DOHH2 (cell line): ENCODE data around the gene FGF3.

Source experiments
- H3F3A ChIP-seq: fragments of 200-600 bp; sonication (generic), shearing (Covaris generic); 2 replicates; pipeline ENCODE4 v1.6.0; 2016; ENCODE audit warnings: antibody characterized with exemption, mild to moderate bottlenecking; ENCODE audit not compliant: control insufficient read depth, insufficient read depth
- H3K27ac ChIP-seq: fragments of 200-600 bp; sonication (generic); 2 replicates; pipeline ENCODE4 v1.5.1; 2014; ENCODE audit warnings: low read depth, mild to moderate bottlenecking, low read length, moderate library complexity
- H3K27me3 ChIP-seq: fragments of 200-600 bp; sonication (generic); 2 replicates; pipeline ENCODE4 v1.6.1; 2014; ENCODE audit warnings: mild to moderate bottlenecking, low read length, mixed read lengths; ENCODE audit not compliant: control insufficient read depth
- H3K36me3 ChIP-seq: fragments of 200-600 bp; sonication (generic); 2 replicates; pipeline ENCODE4 v1.6.1; 2014; ENCODE audit warnings: mild to moderate bottlenecking, low read length, moderate library complexity, mixed read lengths; ENCODE audit not compliant: control insufficient read depth
- H3K4me1 ChIP-seq: fragments of 200-600 bp; sonication (generic); 2 replicates; pipeline ENCODE4 v1.6.1; 2014; ENCODE audit warnings: mild to moderate bottlenecking, low read length, mixed read lengths; ENCODE audit not compliant: control insufficient read depth
- H3K4me2 ChIP-seq: fragments of 200-600 bp; sonication (generic); 2 replicates; pipeline ENCODE4 v1.6.0; 2014; ENCODE audit warnings: mild to moderate bottlenecking, low read length, moderate library complexity
- H3K4me3 ChIP-seq: fragments of 200-600 bp; sonication (generic); 2 replicates; pipeline ENCODE4 v1.5.1; 2014; ENCODE audit warnings: mild to moderate bottlenecking, low read length, mixed read lengths
- H3K79me2 ChIP-seq: fragments of 200-600 bp; sonication (generic); 2 replicates; pipeline ENCODE4 v1.6.1; 2014; ENCODE audit warnings: mild to moderate bottlenecking, low read length, mixed read lengths; ENCODE audit not compliant: control insufficient read depth
- H3K9me2 ChIP-seq: fragments of 200-600 bp; sonication (generic); replicated peaks from 2 replicates; pipeline ENCODE4 v1.6.1; 2014; ENCODE audit warnings: mild to moderate bottlenecking, low read length, mixed read lengths; ENCODE audit not compliant: control insufficient read depth
- H3K9me3 ChIP-seq: fragments of 200-600 bp; sonication (generic); 2 replicates; pipeline ENCODE4 v1.6.1; 2014; ENCODE audit warnings: antibody characterized with exemption, low read length, mixed read lengths; ENCODE audit not compliant: control insufficient read depth, insufficient read depth
- H4K20me1 ChIP-seq: fragments of 200-600 bp; sonication (generic); 2 replicates; pipeline ENCODE4 v1.6.0; 2014; ENCODE audit warnings: low read depth, mild to moderate bottlenecking, antibody characterized with exemption, low read length, moderate library complexity; ENCODE audit not compliant: control insufficient read depth, insufficient read depth
- EZH2phosphoT487 ChIP-seq: fragments of 200-600 bp; sonication (generic); IDR thresholded peaks from 2 replicates; pipeline ENCODE4 v1.6.1; 2017; ENCODE audit warnings: borderline replicate concordance, mild to moderate bottlenecking, antibody characterized with exemption, low read length, moderate library complexity, mixed read lengths
- TF ChIP-seq, protein P1 (sequence below): fragments of 200-600 bp; sonication (generic); IDR thresholded peaks from one replicate; pipeline ENCODE4 v1.5.1; 2014; ENCODE audit warnings: antibody characterized with exemption, mild to moderate bottlenecking, low read depth, low read length; ENCODE audit not compliant: poor library complexity, severe bottlenecking

Gene FGF3

DNA sequence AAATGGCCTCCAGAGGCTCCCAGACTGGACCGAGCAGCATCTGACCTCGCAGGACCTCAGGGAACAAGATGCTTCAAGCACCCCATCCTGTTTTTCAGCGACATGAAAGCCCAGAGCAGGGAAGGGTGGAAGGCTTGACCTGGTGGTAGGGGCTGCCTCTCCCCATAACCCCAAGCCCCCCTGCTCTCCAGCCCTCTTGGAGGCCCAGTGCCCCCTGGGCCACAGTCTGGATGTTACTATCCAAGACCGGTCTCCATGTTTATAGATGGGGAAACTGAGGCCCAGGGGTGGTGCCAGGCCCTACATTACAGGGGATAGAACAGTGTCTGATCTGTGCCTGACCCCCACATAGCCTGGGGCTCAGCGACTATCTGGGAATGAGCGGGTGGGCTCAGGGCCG, 7.0 kb downstream of the FGF3 start:
- H3K27me3 ChIP-seq: no peaks in the 10 kb centered on the region
- H3K9me3 ChIP-seq: no peaks in the 10 kb centered on the region
- H3K27ac ChIP-seq: no peak overlapping the region
- no peaks in the 10 kb centered on the region for H3K9me2 ChIP-seq
- no peaks in the 10 kb centered on the region for H3K36me3 ChIP-seq
- H3K4me3 ChIP-seq: no peak overlapping the region
- H3F3A ChIP-seq: no peaks in the 10 kb centered on the region
- TF ChIP-seq, protein P1, sequence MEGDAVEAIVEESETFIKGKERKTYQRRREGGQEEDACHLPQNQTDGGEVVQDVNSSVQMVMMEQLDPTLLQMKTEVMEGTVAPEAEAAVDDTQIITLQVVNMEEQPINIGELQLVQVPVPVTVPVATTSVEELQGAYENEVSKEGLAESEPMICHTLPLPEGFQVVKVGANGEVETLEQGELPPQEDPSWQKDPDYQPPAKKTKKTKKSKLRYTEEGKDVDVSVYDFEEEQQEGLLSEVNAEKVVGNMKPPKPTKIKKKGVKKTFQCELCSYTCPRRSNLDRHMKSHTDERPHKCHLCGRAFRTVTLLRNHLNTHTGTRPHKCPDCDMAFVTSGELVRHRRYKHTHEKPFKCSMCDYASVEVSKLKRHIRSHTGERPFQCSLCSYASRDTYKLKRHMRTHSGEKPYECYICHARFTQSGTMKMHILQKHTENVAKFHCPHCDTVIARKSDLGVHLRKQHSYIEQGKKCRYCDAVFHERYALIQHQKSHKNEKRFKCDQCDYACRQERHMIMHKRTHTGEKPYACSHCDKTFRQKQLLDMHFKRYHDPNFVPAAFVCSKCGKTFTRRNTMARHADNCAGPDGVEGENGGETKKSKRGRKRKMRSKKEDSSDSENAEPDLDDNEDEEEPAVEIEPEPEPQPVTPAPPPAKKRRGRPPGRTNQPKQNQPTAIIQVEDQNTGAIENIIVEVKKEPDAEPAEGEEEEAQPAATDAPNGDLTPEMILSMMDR: no peak
- TF ChIP-seq EZH2phosphoT487: no peak
- H4K20me1 ChIP-seq: no peaks in the 10 kb centered on the region
- H3K4me1 ChIP-seq: no peaks in the 10 kb centered on the region
- H3K79me2 ChIP-seq: no peaks in the 10 kb centered on the region
- H3K4me2 ChIP-seq: no peak overlapping the region

DNA sequence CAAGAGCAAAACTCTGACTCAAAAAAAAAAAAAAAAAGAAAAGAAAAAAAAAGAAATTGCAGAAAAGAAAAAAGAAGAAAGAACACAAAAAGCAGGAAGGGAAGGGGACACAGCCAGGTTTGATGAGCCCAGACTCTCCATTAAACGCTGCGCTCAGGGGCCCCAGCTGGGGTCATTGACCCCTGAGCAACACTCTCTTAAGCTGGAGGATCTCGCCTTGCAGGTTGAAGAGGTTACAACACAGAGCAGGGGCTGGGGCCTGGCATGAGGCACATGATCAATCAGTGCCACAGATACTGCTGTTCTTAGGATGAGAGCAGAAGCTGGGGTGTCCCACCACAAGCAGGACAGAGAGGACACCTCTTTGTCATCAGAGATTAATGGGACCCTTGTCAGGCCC, 7.8 kb downstream of the FGF3 start:
- no peaks in the 10 kb centered on the region for H3F3A ChIP-seq
- TF ChIP-seq EZH2phosphoT487: no peak
- TF ChIP-seq, protein P1: no peak
- no peak overlapping the region for H3K4me3 ChIP-seq
- H3K9me2 ChIP-seq: no peaks in the 10 kb centered on the region
- H3K4me2 ChIP-seq: no peak overlapping the region
- no peaks in the 10 kb centered on the region for H3K27me3 ChIP-seq
- no peaks in the 10 kb centered on the region for H3K36me3 ChIP-seq
- no peaks in the 10 kb centered on the region for H4K20me1 ChIP-seq
- no peak overlapping the region for H3K27ac ChIP-seq
- no peaks in the 10 kb centered on the region for H3K4me1 ChIP-seq
- H3K79me2 ChIP-seq: no peaks in the 10 kb centered on the region
- H3K9me3 ChIP-seq: no peaks in the 10 kb centered on the region

DNA sequence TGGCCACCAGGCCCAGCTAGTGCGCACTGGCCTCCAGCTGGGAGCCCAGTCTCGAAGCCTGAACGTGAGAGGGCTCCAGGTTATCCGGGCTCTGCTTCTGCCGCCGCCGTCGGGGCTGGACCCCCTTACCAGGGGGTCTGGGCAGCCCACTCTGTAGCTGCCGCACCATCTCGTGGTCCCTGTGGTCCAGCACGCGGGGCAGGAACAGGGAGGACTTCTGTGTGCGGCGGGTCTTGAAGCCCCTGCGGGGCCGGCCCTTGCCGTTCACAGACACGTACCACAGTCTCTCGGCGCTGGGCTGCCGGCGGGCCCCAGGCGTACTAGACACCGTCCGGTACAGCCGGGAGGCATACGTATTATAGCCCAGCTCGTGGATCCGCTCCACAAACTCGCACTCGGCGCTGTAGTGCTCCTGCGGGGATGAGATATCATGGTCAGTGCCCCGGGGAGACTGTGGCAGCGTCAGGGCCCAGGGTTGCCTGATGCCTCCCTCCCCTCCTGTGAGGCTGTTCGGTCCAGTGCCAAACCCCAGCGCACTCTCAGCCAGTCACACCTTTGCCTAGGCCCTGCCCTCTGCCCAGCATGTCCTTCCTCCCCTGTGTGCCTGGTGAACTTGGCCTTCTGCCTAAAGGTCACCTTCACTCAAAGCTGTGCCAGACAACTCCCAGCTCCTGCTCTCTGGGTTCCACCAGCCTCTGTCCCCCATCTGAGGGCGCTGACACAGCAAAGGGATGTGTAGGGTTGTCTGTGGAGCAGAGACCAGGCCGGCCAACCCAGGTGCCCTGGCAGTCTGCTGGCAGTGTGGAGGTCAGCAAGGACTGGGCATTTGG, 8.7 kb downstream of the FGF3 start:
- H3K36me3 ChIP-seq: no peaks in the 10 kb centered on the region
- H3K27me3 ChIP-seq: no peaks in the 10 kb centered on the region
- H3K27ac ChIP-seq: no peak overlapping the region
- no peak overlapping the region for H3K4me2 ChIP-seq
- H3K9me3 ChIP-seq: no peaks in the 10 kb centered on the region
- no peaks in the 10 kb centered on the region for H3K9me2 ChIP-seq
- H4K20me1 ChIP-seq: no peaks in the 10 kb centered on the region
- TF ChIP-seq, protein P1: no peak
- TF ChIP-seq EZH2phosphoT487: no peak
- H3K4me3 ChIP-seq: no peak overlapping the region
- no peaks in the 10 kb centered on the region for H3K4me1 ChIP-seq
- no peaks in the 10 kb centered on the region for H3K79me2 ChIP-seq
- no peaks in the 10 kb centered on the region for H3F3A ChIP-seq
